Measurements from ENCODE around the gene PROSER3. TPM values are rescaled to one million over a fixed set of nuclear protein-coding genes. Genes with fewer than 3 reads are reported as not detected.
"Not testable (repeated sequence)": the region's sequence is repeated elsewhere in the genome, so short reads cannot be mapped to it uniquely, and the experiment has no call there.

The PROSER3 gene
- polyA plus RNA-seq, 1 donor (not counting 4 experiments of a cell fraction or from before 2014, with no cell fraction given) = 5.5 TPM

DNA sequence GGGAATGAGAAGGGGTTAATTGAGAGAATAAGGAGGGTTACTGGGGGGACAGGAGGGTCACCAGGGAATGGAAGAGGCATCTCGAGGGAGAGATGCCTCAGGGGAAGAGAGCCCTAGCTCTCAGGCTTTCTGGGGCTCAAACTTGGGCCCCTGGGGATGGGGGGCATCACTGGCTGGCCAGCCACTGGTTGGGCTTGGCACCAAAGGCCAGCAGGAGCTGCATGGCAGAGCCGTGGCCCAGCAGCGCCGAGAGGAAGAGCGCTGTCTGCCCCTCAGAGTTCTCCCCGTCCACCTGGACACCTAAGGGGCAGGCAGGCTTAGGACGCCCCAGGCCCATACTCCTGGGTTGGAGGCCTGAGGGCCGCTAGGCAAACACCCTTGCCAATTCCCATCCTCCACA is 34.9 kb downstream of the PROSER3 start:
- no peak overlapping the region for H3K27ac ChIP-seq (ENCODE audit: control insufficient read depth, insufficient read depth, low read length)
- H2AFZ ChIP-seq (ENCODE audit: control insufficient read depth, low read length) = no peak overlapping the region
- H3K9me3 ChIP-seq (ENCODE audit: control insufficient read depth, low read depth, low read length) = no peaks in the 10 kb centered on the region
- H3K9me1 ChIP-seq (ENCODE audit: control insufficient read depth, extremely low read depth, insufficient read depth, low read length) = no peaks in the 10 kb centered on the region
- H3K36me3 ChIP-seq (ENCODE audit: control insufficient read depth in 2 of 2, extremely low read depth in 1 of 2, insufficient read depth in 2 of 2, low read length in 2 of 2) = no peaks in the 10 kb centered on the region
- DNase-seq (ENCODE audit: low read depth, low spot score) (no peak), FAIRE-seq (no peak)
- no peak overlapping the region for H3K4me3 ChIP-seq (ENCODE audit: control insufficient read depth in 2 of 3, extremely low read depth in 1 of 3, insufficient read depth in 2 of 3, low read depth in 1 of 3, low read length in 3 of 3)
- H3K4me1 ChIP-seq (ENCODE audit: control insufficient read depth, extremely low read depth, insufficient read depth, low read length) = no peaks in the 10 kb centered on the region
- H3K9ac ChIP-seq (ENCODE audit: control insufficient read depth, extremely low read depth, insufficient read depth, low read length) = no peak overlapping the region
- H3K4me2 ChIP-seq (ENCODE audit: control insufficient read depth, extremely low read depth, insufficient read depth, low read depth, low read length) = no peak overlapping the region
- no peaks in the 10 kb centered on the region for H3K79me2 ChIP-seq (ENCODE audit: control insufficient read depth, insufficient read depth, low read length)
- peaks cover 2% of the 10 kb centered on the region for H4K20me1 ChIP-seq (ENCODE audit: control insufficient read depth, extremely low read depth, insufficient read depth, low read length)
- TF ChIP-seq, protein P1, sequence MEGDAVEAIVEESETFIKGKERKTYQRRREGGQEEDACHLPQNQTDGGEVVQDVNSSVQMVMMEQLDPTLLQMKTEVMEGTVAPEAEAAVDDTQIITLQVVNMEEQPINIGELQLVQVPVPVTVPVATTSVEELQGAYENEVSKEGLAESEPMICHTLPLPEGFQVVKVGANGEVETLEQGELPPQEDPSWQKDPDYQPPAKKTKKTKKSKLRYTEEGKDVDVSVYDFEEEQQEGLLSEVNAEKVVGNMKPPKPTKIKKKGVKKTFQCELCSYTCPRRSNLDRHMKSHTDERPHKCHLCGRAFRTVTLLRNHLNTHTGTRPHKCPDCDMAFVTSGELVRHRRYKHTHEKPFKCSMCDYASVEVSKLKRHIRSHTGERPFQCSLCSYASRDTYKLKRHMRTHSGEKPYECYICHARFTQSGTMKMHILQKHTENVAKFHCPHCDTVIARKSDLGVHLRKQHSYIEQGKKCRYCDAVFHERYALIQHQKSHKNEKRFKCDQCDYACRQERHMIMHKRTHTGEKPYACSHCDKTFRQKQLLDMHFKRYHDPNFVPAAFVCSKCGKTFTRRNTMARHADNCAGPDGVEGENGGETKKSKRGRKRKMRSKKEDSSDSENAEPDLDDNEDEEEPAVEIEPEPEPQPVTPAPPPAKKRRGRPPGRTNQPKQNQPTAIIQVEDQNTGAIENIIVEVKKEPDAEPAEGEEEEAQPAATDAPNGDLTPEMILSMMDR (optimal IDR thresholded peaks at IDR 0.05 in 1 of 3, IDR thresholded peaks at IDR 0.05 in 1 of 3, conservative IDR thresholded peaks at IDR 0.05 in 1 of 3; ENCODE audit: extremely low read depth in 1 of 3, insufficient read depth in 2 of 3, low read length in 3 of 3) = no peak
- peaks cover 14% of the 10 kb centered on the region for H3K27me3 ChIP-seq (ENCODE audit: control insufficient read depth, extremely low read depth, insufficient read depth, low read length)
- dilution Hi-C loops (cut with MboI; ENCODE audit: extremely low pct_ligation_motif_present, low sequenced_read_pairs) = no loop called here

DNA sequence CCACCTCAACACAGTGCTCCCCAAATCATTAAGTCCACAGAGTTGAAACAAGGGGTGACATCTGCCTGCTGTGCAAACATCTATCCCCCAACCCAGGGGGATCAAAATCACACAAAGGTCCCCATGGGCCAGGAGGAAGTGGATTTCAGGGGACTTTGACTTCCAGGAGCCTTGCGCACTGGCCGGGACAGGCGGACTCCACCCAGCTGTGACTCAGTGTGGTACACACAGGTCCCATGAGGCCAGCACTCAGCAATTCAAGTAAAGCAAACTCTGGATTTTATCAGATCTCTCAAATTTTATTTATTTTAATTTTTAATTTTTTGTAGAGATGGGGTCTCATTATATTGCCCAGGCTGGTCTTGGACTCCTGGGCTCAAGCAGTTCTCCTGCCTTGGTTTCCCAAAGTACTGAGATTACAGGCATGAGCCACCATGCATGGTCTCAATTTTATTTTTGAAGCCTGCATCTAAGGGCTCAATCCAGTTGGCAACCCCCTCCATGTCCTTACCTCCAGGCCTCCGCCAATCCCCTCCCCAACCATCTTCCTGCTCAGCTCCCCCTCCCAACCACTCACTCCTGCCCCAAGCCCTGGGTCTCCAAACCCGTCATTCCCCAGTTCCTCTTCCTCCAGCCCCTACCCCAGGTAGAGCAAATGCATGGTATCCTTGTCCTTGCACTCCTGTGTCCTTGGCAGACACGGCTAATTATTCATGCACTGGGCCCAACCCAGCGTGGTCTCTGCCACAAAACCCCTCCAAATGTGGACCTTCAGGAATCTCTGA is 35.6 kb downstream of the PROSER3 start:
- Histone ChIP-seq H3K9me1 (ENCODE audit: control insufficient read depth, extremely low read depth, insufficient read depth, low read length) (no peaks in the 10 kb centered on the region), H3K9me3 (ENCODE audit: control insufficient read depth, low read depth, low read length) (no peaks in the 10 kb centered on the region), H3K4me3 (ENCODE audit: control insufficient read depth in 2 of 3, extremely low read depth in 1 of 3, insufficient read depth in 2 of 3, low read depth in 1 of 3, low read length in 3 of 3) (no peak overlapping the region), H3K27me3 (ENCODE audit: control insufficient read depth, extremely low read depth, insufficient read depth, low read length) (peaks cover 19% of the 10 kb centered on the region), H3K27ac (ENCODE audit: control insufficient read depth, insufficient read depth, low read length) (no peak overlapping the region), H3K36me3 (ENCODE audit: control insufficient read depth in 2 of 2, extremely low read depth in 1 of 2, insufficient read depth in 2 of 2, low read length in 2 of 2) (no peaks in the 10 kb centered on the region), H3K4me1 (ENCODE audit: control insufficient read depth, extremely low read depth, insufficient read depth, low read length) (no peaks in the 10 kb centered on the region), H3K9ac (ENCODE audit: control insufficient read depth, extremely low read depth, insufficient read depth, low read length) (no peak overlapping the region), H3K4me2 (ENCODE audit: control insufficient read depth, extremely low read depth, insufficient read depth, low read depth, low read length) (no peak overlapping the region), H2AFZ (ENCODE audit: control insufficient read depth, low read length) (no peak overlapping the region), H4K20me1 (ENCODE audit: control insufficient read depth, extremely low read depth, insufficient read depth, low read length) (peaks cover 2% of the 10 kb centered on the region), H3K79me2 (ENCODE audit: control insufficient read depth, insufficient read depth, low read length) (no peaks in the 10 kb centered on the region)
- FAIRE-seq (no peak), DNase-seq (ENCODE audit: low read depth, low spot score) (no peak)
- dilution Hi-C loops (cut with MboI; ENCODE audit: extremely low pct_ligation_motif_present, low sequenced_read_pairs) = no loop called here
- TF ChIP-seq, protein P1 (optimal IDR thresholded peaks at IDR 0.05 in 1 of 3, IDR thresholded peaks at IDR 0.05 in 1 of 3, conservative IDR thresholded peaks at IDR 0.05 in 1 of 3; ENCODE audit: extremely low read depth in 1 of 3, insufficient read depth in 2 of 3, low read length in 3 of 3) = no peak
- no peak for TF ChIP-seq EZH2 (IDR thresholded peaks at IDR 0.05; ENCODE audit: low read length)

DNA sequence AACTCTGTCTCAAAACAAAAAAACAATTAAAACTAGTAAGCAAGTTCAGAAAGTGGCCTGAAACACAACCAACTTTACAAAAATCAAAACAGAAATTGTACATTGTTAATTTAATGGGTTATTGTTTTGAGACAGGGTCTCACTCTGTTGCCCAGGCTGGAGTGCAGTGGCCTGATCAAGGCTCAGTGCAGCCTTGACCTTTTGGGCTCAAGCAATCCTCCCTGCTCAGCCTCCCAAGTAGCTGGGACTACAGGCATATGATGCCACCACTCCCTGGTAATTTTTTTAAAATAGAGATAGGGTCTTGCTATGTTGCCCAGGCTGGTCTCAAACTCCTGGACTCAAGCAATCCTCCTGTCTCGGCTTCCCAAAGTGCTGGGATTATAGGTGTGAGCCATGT is 37.6 kb downstream of the PROSER3 start:
- H3K27ac ChIP-seq (ENCODE audit: control insufficient read depth, insufficient read depth, low read length); FAIRE-seq; dilution Hi-C loops (cut with MboI; ENCODE audit: extremely low pct_ligation_motif_present, low sequenced_read_pairs); H3K9me1 ChIP-seq (ENCODE audit: control insufficient read depth, extremely low read depth, insufficient read depth, low read length); H3K36me3 ChIP-seq (ENCODE audit: control insufficient read depth in 2 of 2, extremely low read depth in 1 of 2, insufficient read depth in 2 of 2, low read length in 2 of 2); DNase-seq (ENCODE audit: low read depth, low spot score); H3K4me2 ChIP-seq (ENCODE audit: control insufficient read depth, extremely low read depth, insufficient read depth, low read depth, low read length); H3K4me3 ChIP-seq (ENCODE audit: control insufficient read depth in 2 of 3, extremely low read depth in 1 of 3, insufficient read depth in 2 of 3, low read depth in 1 of 3, low read length in 3 of 3); H4K20me1 ChIP-seq (ENCODE audit: control insufficient read depth, extremely low read depth, insufficient read depth, low read length); H3K4me1 ChIP-seq (ENCODE audit: control insufficient read depth, extremely low read depth, insufficient read depth, low read length); H3K9me3 ChIP-seq (ENCODE audit: control insufficient read depth, low read depth, low read length); H3K9ac ChIP-seq (ENCODE audit: control insufficient read depth, extremely low read depth, insufficient read depth, low read length); H2AFZ ChIP-seq (ENCODE audit: control insufficient read depth, low read length); H3K79me2 ChIP-seq (ENCODE audit: control insufficient read depth, insufficient read depth, low read length): not testable (repeated sequence)
- H3K27me3 ChIP-seq (ENCODE audit: control insufficient read depth, extremely low read depth, insufficient read depth, low read length) = peaks cover 19% of the 10 kb centered on the region

Data from keratinocyte (primary cell).